H1 (cell line): ENCODE results near the gene RHOBTB3. TPM values are rescaled to one million over a fixed set of nuclear protein-coding genes. Genes with fewer than 3 reads are reported as not detected.

ENCODE experiments used
- CTCF ChIA-PET: fragments of 300-600 bp; sonication (Branson Sonifier 250); formaldehyde crosslinking; loops from one replicate; lab custom pipeline; 2021; ENCODE audit not compliant: partially characterized antibody; lab: Charles Lee
- POLR2A ChIA-PET: fragments of 300-600 bp; sonication (Branson Sonifier 250); formaldehyde crosslinking; loops from one replicate; lab custom pipeline; 2021; ENCODE audit warnings: inconsistent platforms; ENCODE audit not compliant: partially characterized antibody; lab: Charles Lee
- DNase-seq, 2 experiments: peaks; one replicate each; pipeline versions ENCODE4 v3.0.0 to v3.0.0-alpha.2; 2010 to 2022; ENCODE audit warnings: low spot score in 2 of 2, low read depth in 1 of 2, mixed read lengths in 1 of 2
- FAIRE-seq: peaks from 2 replicates; lab custom pipeline; 2011; peaks lifted over from hg19 to GRCh38; lab: Jason Lieb, UNC
- H2AFZ ChIP-seq: 2 replicates; pipeline ENCODE4 v1.8.1; 2012; ENCODE audit warnings: low read length, inconsistent platforms
- H2AK5ac ChIP-seq: 2 replicates; pipeline ENCODE4 v1.6.1; 2013; ENCODE audit warnings: low read depth, low read length
- H2BK120ac ChIP-seq: replicated peaks from 2 replicates; pipeline ENCODE3; 2013; ENCODE audit warnings: low read depth, low read length, inconsistent platforms
- H2BK12ac ChIP-seq: 2 replicates; pipeline ENCODE4 v1.6.1; 2013; ENCODE audit warnings: low read depth, low read length
- H2BK15ac ChIP-seq: 2 replicates; pipeline ENCODE4 v1.6.1; 2013; ENCODE audit warnings: low read length
- H2BK20ac ChIP-seq: 2 replicates; pipeline ENCODE4 v1.6.1; 2013; ENCODE audit warnings: low read length
- H2BK5ac ChIP-seq: 2 replicates; pipeline ENCODE4 v1.6.1; 2013; ENCODE audit warnings: low read depth, low read length
- H3K14ac ChIP-seq: 2 replicates; pipeline ENCODE4 v1.6.1; 2013; ENCODE audit warnings: inconsistent platforms; ENCODE audit not compliant: insufficient read length
- H3K18ac ChIP-seq: 2 replicates; pipeline ENCODE4 v1.6.1; 2013; ENCODE audit warnings: low read length; ENCODE audit errors: extremely low read depth
- H3K23ac ChIP-seq: 2 replicates; pipeline ENCODE4 v1.6.1; 2013; ENCODE audit warnings: inconsistent platforms; ENCODE audit not compliant: insufficient read length
- H3K23me2 ChIP-seq: 2 replicates; pipeline ENCODE4 v1.6.1; 2013; ENCODE audit warnings: low read depth, low read length
- H3K27ac ChIP-seq: 2 replicates; pipeline ENCODE4 v1.6.1; 2011; ENCODE audit warnings: low read depth, low read length, inconsistent platforms
- H3K27me3 ChIP-seq, 4 experiments: replicated peaks in 1 of 4; 1 replicate in 1 of 4; 2 replicates in 3 of 4; pipeline versions ENCODE4 v1.6.1 to v1.8.1; 2011 to 2013; ENCODE audit warnings: low read length in 3 of 4, mild to moderate bottlenecking in 3 of 4, inconsistent platforms in 2 of 4, mixed read lengths in 2 of 4, moderate library complexity in 1 of 4; ENCODE audit not compliant: control insufficient read depth in 3 of 4, insufficient read depth in 3 of 4; ENCODE audit errors: extremely low read depth in 1 of 4
- H3K36me3 ChIP-seq, 4 experiments: 2 replicates each; pipeline versions ENCODE4 v1.6.1 to v1.8.1; 2011 to 2013; ENCODE audit warnings: mild to moderate bottlenecking in 4 of 4, low read length in 3 of 4, moderate library complexity in 2 of 4, control low read depth in 1 of 4, inconsistent platforms in 1 of 4; ENCODE audit not compliant: insufficient read depth in 4 of 4, control insufficient read depth in 2 of 4
- H3K4ac ChIP-seq: replicated peaks from 2 replicates; pipeline ENCODE3; 2013; ENCODE audit warnings: low read length, low read depth, mixed read lengths, inconsistent platforms; ENCODE audit not compliant: insufficient read length
- H3K4me1 ChIP-seq, 4 experiments: replicated peaks in 1 of 4; 1 replicate in 1 of 4; 2 replicates in 3 of 4; pipeline versions ENCODE4 v1.6.1 to v1.8.1; 2011 to 2013; ENCODE audit warnings: low read length in 3 of 4, inconsistent platforms in 2 of 4, mixed read lengths in 1 of 4; ENCODE audit not compliant: insufficient read depth in 4 of 4, control insufficient read depth in 3 of 4
- H3K4me2 ChIP-seq, 2 experiments: 2 replicates each; pipeline versions ENCODE4 v1.6.1 to v1.8.1; 2011 to 2013; ENCODE audit warnings: low read depth in 2 of 2, low read length in 2 of 2, control low read depth in 1 of 2, inconsistent platforms in 1 of 2, mild to moderate bottlenecking in 1 of 2; ENCODE audit not compliant: insufficient read depth in 1 of 2
- H3K4me3 ChIP-seq, 4 experiments: fragments of 200-600, 300-600 bp in 1 of 4; sonication (generic), shearing (Covaris generic), sonication (Bioruptor Twin) in 1 of 4; 2 replicates each; pipeline versions ENCODE4 v1.5.1 to v1.8.1; 2011 to 2016; ENCODE audit warnings: low read length in 4 of 4, low read depth in 3 of 4, control low read depth in 2 of 4, inconsistent platforms in 2 of 4, mild to moderate bottlenecking in 2 of 4, mixed read lengths in 1 of 4, moderate library complexity in 1 of 4; ENCODE audit not compliant: insufficient read depth in 2 of 4; ENCODE audit errors: extremely low read depth in 1 of 4
- H3K56ac ChIP-seq: replicated peaks from 2 replicates; pipeline ENCODE3; 2013; ENCODE audit warnings: low read depth, mild to moderate bottlenecking, mixed read lengths, low read length, inconsistent platforms; ENCODE audit not compliant: insufficient read length
- H3K79me1 ChIP-seq: 2 replicates; pipeline ENCODE4 v1.6.1; 2013; ENCODE audit warnings: low read depth, low read length, control low read depth
- H3K79me2 ChIP-seq, 2 experiments: 2 replicates each; pipeline versions ENCODE4 v1.6.1 to v1.8.1; 2012 to 2013; ENCODE audit warnings: low read length in 2 of 2, mild to moderate bottlenecking in 2 of 2, inconsistent platforms in 1 of 2; ENCODE audit not compliant: insufficient read depth in 2 of 2, control insufficient read depth in 1 of 2
- H3K9ac ChIP-seq, 4 experiments: replicated peaks in 1 of 4; 1 replicate in 1 of 4; 2 replicates in 3 of 4; pipeline versions ENCODE4 v1.6.1 to v1.8.1; 2011 to 2013; ENCODE audit warnings: low read depth in 3 of 4, low read length in 3 of 4, control low read depth in 2 of 4, mild to moderate bottlenecking in 2 of 4, moderate library complexity in 2 of 4, inconsistent platforms in 1 of 4; ENCODE audit errors: extremely low read depth in 1 of 4
- H3K9me3 ChIP-seq, 2 experiments: 2 replicates each; pipeline versions ENCODE4 v1.6.1 to v1.8.1; 2012 to 2013; ENCODE audit warnings: mild to moderate bottlenecking in 2 of 2, moderate library complexity in 2 of 2, control low read depth in 1 of 2, inconsistent platforms in 1 of 2, low read depth in 1 of 2, low read length in 1 of 2, mixed read lengths in 1 of 2; ENCODE audit not compliant: insufficient read depth in 2 of 2
- H4K20me1 ChIP-seq, 2 experiments: replicated peaks in 1 of 2; 2 replicates each; pipeline versions ENCODE3 to v1.8.1; 2011 to 2013; ENCODE audit warnings: inconsistent platforms in 2 of 2, low read length in 2 of 2, mild to moderate bottlenecking in 1 of 2; ENCODE audit not compliant: insufficient read depth in 2 of 2, control insufficient read depth in 1 of 2
- H4K5ac ChIP-seq: 2 replicates; pipeline ENCODE4 v1.6.1; 2013; ENCODE audit warnings: low read length, low read depth, mixed read lengths, inconsistent platforms; ENCODE audit not compliant: insufficient read length
- H4K8ac ChIP-seq: 2 replicates; pipeline ENCODE4 v1.8.0; 2013; ENCODE audit warnings: mild to moderate bottlenecking, moderate library complexity, low read length, inconsistent platforms; ENCODE audit not compliant: insufficient read depth; ENCODE audit errors: extremely low read depth
- H4K91ac ChIP-seq: replicated peaks from 2 replicates; pipeline ENCODE3; 2013; ENCODE audit warnings: low read length, mixed read lengths, inconsistent platforms; ENCODE audit not compliant: insufficient read length
- CREB1 ChIP-seq: IDR thresholded peaks from 2 replicates; pipeline ENCODE4 v1.6.1; 2012; ENCODE audit warnings: inconsistent platforms
- NRF1 ChIP-seq: IDR thresholded peaks from 2 replicates; pipeline ENCODE4 v1.6.1; 2011; ENCODE audit warnings: mild to moderate bottlenecking, low read depth, low read length, improper control_type of control experiment
- RXRA ChIP-seq: IDR thresholded peaks from 2 replicates; pipeline ENCODE4 v1.6.1; 2011; ENCODE audit warnings: low read depth, mild to moderate bottlenecking, low read length, moderate library complexity; ENCODE audit not compliant: insufficient read depth
- SIX5 ChIP-seq: IDR thresholded peaks from 2 replicates; pipeline ENCODE4 v1.6.1; 2011; ENCODE audit warnings: mild to moderate bottlenecking, low read depth, low read length
- WGBS, 2 experiments: shearing (Covaris generic) in 1 of 2; methylation state at CpG; one replicate each; pipeline versions ENCODE4 v1.1.6 to v1.1.7; 2013 to 2015; ENCODE audit warnings: low lambda C conversion rate in 2 of 2, mixed read lengths in 2 of 2, inconsistent platforms in 1 of 2, low coverage in 1 of 2, missing lambda C conversion rate in 1 of 2; ENCODE audit not compliant: insufficient replicate concordance in 2 of 2, insufficient coverage in 1 of 2, insufficient read length in 1 of 2; ENCODE audit errors: extremely low coverage in 1 of 2, missing lambda C conversion rate in 1 of 2; 5-methylcytosine and 5-hydroxymethylcytosine counted together
- polyA plus RNA-seq, 7 experiments: library from polyadenylated mRNA; depleted of rRNA in 3 of 7; stranded (reverse) in 5 of 7; unstranded in 2 of 7; fragments of >200 nt in 5 of 7; fragments of 200-250 nt in 2 of 7; gene quantifications; 1 replicate in 5 of 7; 2 replicates in 1 of 7; 4 replicates in 1 of 7; pipeline versions ENCODE4 v1.2.1 to v1.2.3, GENCODE V29; 2011 to 2013; ENCODE audit warnings: missing spikeins in 2 of 7, mixed read lengths in 2 of 7
- total RNA-seq: library from RNA; stranded (reverse); fragmentation: NEBNext Ultra II Directional; extraction: Animal tissue kit (Norgen Biotek cat#: 25700); gene quantifications from 2 replicates; pipeline ENCODE4 v1.2.1, GENCODE V29; 2021
- TF ChIP-seq, protein P1 (sequence below): IDR thresholded peaks from 2 replicates; pipeline ENCODE4 v1.6.1; 2012; ENCODE audit warnings: low read length, inconsistent platforms
- TF ChIP-seq, protein P2 (sequence below): IDR thresholded peaks from 2 replicates; pipeline ENCODE4 v1.6.1; 2012; ENCODE audit warnings: inconsistent platforms

Gene RHOBTB3
- total and polyA plus RNA-seq, 2 of the 8 experiments (the other 6 are each of a cell fraction or from before 2014, with no cell fraction given), result 8.2 to 17.5 TPM

DNA sequence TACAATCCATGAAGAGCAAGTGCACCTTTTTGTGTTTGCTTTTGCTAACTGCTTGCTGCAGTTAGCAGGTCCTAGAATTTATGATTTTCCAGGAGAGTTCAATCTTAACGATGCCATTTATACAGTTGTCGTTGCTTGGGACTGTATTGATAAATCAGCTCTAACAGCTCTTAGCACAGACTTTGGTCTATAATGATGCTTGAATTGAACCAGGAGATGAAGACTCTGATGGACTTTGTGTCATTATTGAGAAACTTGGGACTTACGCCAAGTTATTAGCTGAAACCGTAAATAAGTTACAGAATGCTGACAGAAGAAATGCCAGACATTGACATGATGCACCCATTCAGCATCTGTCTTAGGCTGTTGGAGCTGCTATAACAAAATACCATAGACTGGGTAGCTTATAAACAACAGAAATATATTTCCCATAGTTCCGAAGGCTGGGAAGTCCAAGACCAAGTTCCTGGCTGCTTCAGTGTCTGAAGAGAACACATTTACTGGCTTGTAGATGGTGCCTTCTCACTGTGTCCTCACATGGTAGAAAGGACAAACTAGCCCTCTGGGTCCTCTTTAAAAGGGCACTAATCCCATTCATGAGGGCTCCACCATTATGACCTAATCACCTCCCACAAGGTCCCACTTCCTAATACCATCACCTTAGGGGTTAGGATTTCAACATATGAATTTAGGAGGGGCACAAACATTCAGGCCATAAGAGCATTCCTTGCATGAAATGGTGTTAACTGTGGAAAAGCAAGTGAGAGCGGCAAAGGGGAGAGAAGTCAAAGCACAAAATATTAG lies 73.8 kb downstream of the RHOBTB3 start:
- Histone ChIP-seq H2BK5ac (no peak overlapping the region), H2BK12ac (no peak overlapping the region), H2BK15ac (no peak overlapping the region), H3K27me3 (no peaks in the 10 kb centered on the region), H2AK5ac (no peak overlapping the region), H4K20me1 (no peaks in the 10 kb centered on the region), H4K5ac (no peak overlapping the region), H2BK120ac (no peak overlapping the region), H3K23ac (no peak overlapping the region), H3K18ac (no peak overlapping the region), H2BK20ac (no peak overlapping the region), H2AFZ (no peak overlapping the region), H3K23me2 (no peaks in the 10 kb centered on the region), H3K4me3 (no peak overlapping the region), H3K56ac (no peak overlapping the region), H3K14ac (no peak overlapping the region), H3K79me1 (no peaks in the 10 kb centered on the region), H3K9ac (no peak overlapping the region), H4K8ac (no peak overlapping the region), H3K79me2 (no peaks in the 10 kb centered on the region), H4K91ac (no peak overlapping the region), H3K4ac (no peak overlapping the region), H3K9me3 (no peaks in the 10 kb centered on the region), H3K4me2 (no peak overlapping the region), H3K36me3 (no peaks in the 10 kb centered on the region), H3K4me1 (peaks cover 0 to 11% (median 2%) of the 10 kb centered on the region in 4 experiments; a peak in 2 of 7 replicates), H3K27ac (no peak overlapping the region)
- WGBS, 2 experiments, result 83% methylated on average over 6 of the region's 6 CpGs; no CpG with 5 or more reads in 1 of the 2 experiments
- FAIRE-seq (no peak), DNase-seq (no peak)
- ChIA-PET POLR2A (no interaction called here), CTCF (interaction anchor here (0.8 to 1.4 kb wide), 3 partner anchors 24 to 797 kb away, joined by 3 to 7 read pairs (median 3); no protein-coding TSS in a partner anchor)
- TF ChIP-seq CREB1 (no peak), SIX5 (no peak), NRF1 (no peak), RXRA (no peak)
- TF ChIP-seq, protein P1, sequence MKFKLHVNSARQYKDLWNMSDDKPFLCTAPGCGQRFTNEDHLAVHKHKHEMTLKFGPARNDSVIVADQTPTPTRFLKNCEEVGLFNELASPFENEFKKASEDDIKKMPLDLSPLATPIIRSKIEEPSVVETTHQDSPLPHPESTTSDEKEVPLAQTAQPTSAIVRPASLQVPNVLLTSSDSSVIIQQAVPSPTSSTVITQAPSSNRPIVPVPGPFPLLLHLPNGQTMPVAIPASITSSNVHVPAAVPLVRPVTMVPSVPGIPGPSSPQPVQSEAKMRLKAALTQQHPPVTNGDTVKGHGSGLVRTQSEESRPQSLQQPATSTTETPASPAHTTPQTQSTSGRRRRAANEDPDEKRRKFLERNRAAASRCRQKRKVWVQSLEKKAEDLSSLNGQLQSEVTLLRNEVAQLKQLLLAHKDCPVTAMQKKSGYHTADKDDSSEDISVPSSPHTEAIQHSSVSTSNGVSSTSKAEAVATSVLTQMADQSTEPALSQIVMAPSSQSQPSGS, result no peak
- TF ChIP-seq, protein P2, sequence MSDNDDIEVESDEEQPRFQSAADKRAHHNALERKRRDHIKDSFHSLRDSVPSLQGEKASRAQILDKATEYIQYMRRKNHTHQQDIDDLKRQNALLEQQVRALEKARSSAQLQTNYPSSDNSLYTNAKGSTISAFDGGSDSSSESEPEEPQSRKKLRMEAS, result no peak
